GM18520 (cell line): ENCODE measurements around the gene PARD6B.
"Not testable (repeated sequence)": the region's sequence is repeated elsewhere in the genome, so short reads cannot be mapped to it uniquely, and the experiment has no call there.

Experiments
- ATAC-seq: cut with Tn5 transposase; IDR thresholded peaks from one replicate; pipeline ENCODE4 v1.9.1; 2021; ENCODE audit not compliant: unreplicated experiment

PARD6B gene

GRCh38 chr20:50701041-50701963 lies 30.1 kb upstream of the PARD6B start:
- no peak for ATAC-seq

GRCh38 chr20:50703651-50704438 lies 27.5 kb upstream of the PARD6B start:
- ATAC-seq = not testable (repeated sequence)

GRCh38 chr20:50704514-50704913 lies 26.9 kb upstream of the PARD6B start:
- ATAC-seq = no peak

- no peak for ATAC-seq
These were observed 26.4 kb upstream of the PARD6B start for GRCh38 chr20:50704971-50705370.

GRCh38 chr20:50708845-50709635 lies 22.3 kb upstream of the PARD6B start:
- ATAC-seq = no peak

GRCh38 chr20:50709636-50709973 lies 21.8 kb upstream of the PARD6B start:
- ATAC-seq = no peak

GRCh38 chr20:50710492-50711063 lies 20.8 kb upstream of the PARD6B start:
- ATAC-seq = no peak

- ATAC-seq = no peak
These were observed 20.1 kb upstream of the PARD6B start for GRCh38 chr20:50711113-50711825.

- ATAC-seq = no peak
These were observed 18.4 kb upstream of the PARD6B start for GRCh38 chr20:50712771-50713656.

GRCh38 chr20:50713657-50714101 lies 17.7 kb upstream of the PARD6B start:
- no peak for ATAC-seq

- ATAC-seq = not testable (repeated sequence)
These were observed 17.0 kb upstream of the PARD6B start for GRCh38 chr20:50714426-50714825.

GRCh38 chr20:50715694-50716093 lies 15.7 kb upstream of the PARD6B start:
- ATAC-seq = no peak

GRCh38 chr20:50716518-50716917 lies 14.9 kb upstream of the PARD6B start:
- no peak for ATAC-seq

GRCh38 chr20:50717312-50717711 lies 14.1 kb upstream of the PARD6B start:
- no peak for ATAC-seq

- ATAC-seq = no peak
These were observed 13.2 kb upstream of the PARD6B start for GRCh38 chr20:50717974-50718761.

GRCh38 chr20:50719328-50719727 lies 12.1 kb upstream of the PARD6B start:
- ATAC-seq = no peak

- ATAC-seq = no peak
These were observed 11.4 kb upstream of the PARD6B start for GRCh38 chr20:50720026-50720425.

- ATAC-seq = no peak
These were observed 10.8 kb upstream of the PARD6B start for GRCh38 chr20:50720582-50720981.
